Left lung (tissue), 10 donors: ENCODE measurements around the gene NDUFB10. TPM values are rescaled to one million over a fixed set of nuclear protein-coding genes. Genes with fewer than 3 reads are reported as not detected.

Experiments used
- ATAC-seq: fragments of 200-7000 bp; cut with Tn5 transposase; one replicate; pipeline ENCODE4 v1.9.1; 2020; ENCODE audit warnings: moderate library complexity
- DNase-seq, 4 donors: peaks; one replicate each; pipeline ENCODE4 v3.0.0-alpha.2; 2013 to 2020
- H3K27ac ChIP-seq, 2 donors: fragments of 200-600 bp; sonication (generic) in 1 of 2; one replicate each; pipeline versions ENCODE4 v1.5.0 to v1.8.0; 2020 to 2021
- H3K27me3 ChIP-seq, 2 donors: fragments of 200-600 bp; sonication (generic) in 1 of 2; one replicate each; pipeline versions ENCODE4 v1.5.0 to v1.8.0; 2020 to 2021
- H3K36me3 ChIP-seq, 2 donors: fragments of 200-600 bp; sonication (generic) in 1 of 2; one replicate each; pipeline versions ENCODE4 v1.5.0 to v1.8.0; 2020 to 2021
- H3K4me1 ChIP-seq, 2 donors: fragments of 200-600 bp; one replicate each; pipeline ENCODE4 v1.8.0; 2021
- H3K4me3 ChIP-seq, 2 donors: fragments of 200-600 bp; sonication (generic) in 1 of 2; one replicate each; pipeline versions ENCODE4 v1.5.0 to v1.8.0; 2020 to 2021; ENCODE audit warnings: mild to moderate bottlenecking in 1 of 2
- H3K9me3 ChIP-seq, 2 donors: fragments of 200-600 bp; sonication (generic) in 1 of 2; one replicate each; pipeline versions ENCODE4 v1.5.0 to v1.8.0; 2020 to 2021
- intact Hi-C, 2 donors: fragments of 100-400 bp; cut with DNase I; formaldehyde crosslinking; loops; one replicate each; pipeline versions ENCODE4 v1.11.2 to v1.14.2; 2022
- polyA plus RNA-seq, 6 donors: library from polyadenylated mRNA; unstranded; fragments of 120-200 nt; gene quantifications; one replicate each; pipeline ENCODE4 v1.2.1, GENCODE V29; 2013; ENCODE audit not compliant: insufficient read length in 6 of 6
- total RNA-seq, 2 donors: library from RNA; stranded (reverse); fragmentation: NEBNext Ultra II Directional; extraction: Animal tissue kit (Norgen Biotek cat#: 25700); gene quantifications; one replicate each; pipeline ENCODE4 v1.2.1, GENCODE V29; 2021
- TF ChIP-seq, protein P1 (sequence below), 2 donors: fragments of 200-600 bp; sonication (generic) in 1 of 2; IDR thresholded peaks; one replicate each; pipeline versions ENCODE4 v1.5.0 to v1.8.0; 2021; ENCODE audit warnings: antibody characterized with exemption in 2 of 2
- donor health status: DM: no; HTN: yes; CAD: no.
- donor health status: DM: no; HTN: no; CAD: no.

NDUFB10 gene
- total and polyA plus RNA-seq, 8 donors = 77.6 to 102 (median 93.8) TPM

DNA sequence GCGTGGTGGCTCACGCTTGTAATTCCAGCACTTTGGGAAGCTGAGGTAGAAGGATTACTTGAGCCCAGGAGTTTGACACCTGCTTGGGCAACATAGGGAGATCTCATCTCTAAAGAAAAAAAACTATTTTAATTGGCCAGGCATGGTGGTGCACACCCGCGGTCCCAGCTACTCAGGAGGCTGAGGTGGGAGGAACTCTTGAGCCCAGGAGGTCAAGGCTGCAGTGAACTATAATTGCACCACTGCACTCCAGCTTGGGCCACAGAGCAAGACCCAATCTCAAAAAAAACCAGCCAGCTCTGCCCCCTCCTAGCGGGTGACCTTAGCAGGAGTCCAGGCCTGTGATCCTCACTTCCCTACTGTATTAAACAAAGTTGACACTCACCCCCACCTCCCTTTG lies 35.2 kb upstream of the NDUFB10 start:
- no peaks in the 10 kb centered on the region for H3K36me3 ChIP-seq
- TF ChIP-seq, protein P1, sequence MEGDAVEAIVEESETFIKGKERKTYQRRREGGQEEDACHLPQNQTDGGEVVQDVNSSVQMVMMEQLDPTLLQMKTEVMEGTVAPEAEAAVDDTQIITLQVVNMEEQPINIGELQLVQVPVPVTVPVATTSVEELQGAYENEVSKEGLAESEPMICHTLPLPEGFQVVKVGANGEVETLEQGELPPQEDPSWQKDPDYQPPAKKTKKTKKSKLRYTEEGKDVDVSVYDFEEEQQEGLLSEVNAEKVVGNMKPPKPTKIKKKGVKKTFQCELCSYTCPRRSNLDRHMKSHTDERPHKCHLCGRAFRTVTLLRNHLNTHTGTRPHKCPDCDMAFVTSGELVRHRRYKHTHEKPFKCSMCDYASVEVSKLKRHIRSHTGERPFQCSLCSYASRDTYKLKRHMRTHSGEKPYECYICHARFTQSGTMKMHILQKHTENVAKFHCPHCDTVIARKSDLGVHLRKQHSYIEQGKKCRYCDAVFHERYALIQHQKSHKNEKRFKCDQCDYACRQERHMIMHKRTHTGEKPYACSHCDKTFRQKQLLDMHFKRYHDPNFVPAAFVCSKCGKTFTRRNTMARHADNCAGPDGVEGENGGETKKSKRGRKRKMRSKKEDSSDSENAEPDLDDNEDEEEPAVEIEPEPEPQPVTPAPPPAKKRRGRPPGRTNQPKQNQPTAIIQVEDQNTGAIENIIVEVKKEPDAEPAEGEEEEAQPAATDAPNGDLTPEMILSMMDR (IDR thresholded peaks at IDR 0.05) = no peak
- H3K9me3 ChIP-seq = no peaks in the 10 kb centered on the region
- intact Hi-C loops = no loop called here
- peaks cover 36 to 57% of the 10 kb centered on the region in 2 donors for H3K27me3 ChIP-seq
- no peak overlapping the region for H3K27ac ChIP-seq
- ATAC-seq (no peak), DNase-seq (no peak)
- H3K4me1 ChIP-seq = peaks cover 0 to 16% of the 10 kb centered on the region in 2 donors
- H3K4me3 ChIP-seq = no peak overlapping the region

DNA sequence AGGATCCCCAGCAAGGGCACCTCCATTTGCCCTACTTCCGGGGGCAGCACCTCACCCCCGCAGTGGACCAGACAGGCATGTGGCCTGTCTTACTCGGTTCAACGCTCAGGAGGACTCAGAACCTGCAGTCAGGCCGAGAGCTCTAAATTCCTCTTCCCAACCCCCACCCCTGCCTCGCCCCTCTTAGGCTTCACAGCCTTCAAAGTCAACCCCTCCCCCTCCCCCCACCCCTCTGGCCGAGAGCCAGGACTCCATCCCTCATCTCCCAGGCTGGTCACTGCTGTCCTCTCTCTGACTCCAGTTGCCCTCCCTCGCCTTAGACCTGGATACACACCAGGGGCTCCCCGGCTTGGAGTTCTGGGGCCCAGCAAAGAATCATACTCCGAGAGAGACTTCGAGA lies 33.1 kb upstream of the NDUFB10 start:
- no peaks in the 10 kb centered on the region for H3K9me3 ChIP-seq
- H3K27ac ChIP-seq = no peak overlapping the region
- H3K27me3 ChIP-seq = peaks cover 20 to 36% of the 10 kb centered on the region in 2 donors
- no peaks in the 10 kb centered on the region for H3K36me3 ChIP-seq
- no peak overlapping the region for H3K4me3 ChIP-seq
- no peak for DNase-seq
- H3K4me1 ChIP-seq = peaks cover 0 to 23% of the 10 kb centered on the region in 2 donors
- TF ChIP-seq, protein P1 (IDR thresholded peaks at IDR 0.05) = no peak
- intact Hi-C loops = loop anchor here in 1 of 2 donors (5.0 kb wide), 1 partner anchor 59 kb away; no protein-coding TSS in a partner anchor
- ATAC-seq = no peak

DNA sequence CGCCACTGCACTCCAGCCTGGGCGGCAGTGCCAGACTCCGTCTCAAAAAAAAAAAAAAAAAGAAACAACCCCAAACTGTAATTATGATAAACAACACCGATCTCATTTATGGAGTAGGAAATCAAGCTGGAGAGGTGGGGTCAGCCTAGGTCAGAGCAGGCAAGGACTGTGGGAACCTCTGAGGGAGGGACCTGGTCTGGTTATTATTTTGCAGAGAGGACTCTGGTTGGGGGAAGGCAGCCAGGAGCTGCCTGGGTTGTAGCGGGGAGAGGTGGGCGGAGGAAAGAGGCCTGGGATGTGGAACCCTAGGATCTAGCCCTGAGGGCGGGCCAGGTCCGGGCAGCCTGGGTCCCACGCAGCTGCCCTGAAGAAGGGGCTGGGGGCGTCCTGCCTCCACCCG lies 30.2 kb upstream of the NDUFB10 start:
- intact Hi-C loops = loop anchor here in 1 of 2 donors (5.0 kb wide), 1 partner anchor 62 kb away; no protein-coding TSS in a partner anchor
- peaks cover 0 to 13% of the 10 kb centered on the region in 2 donors for H3K4me1 ChIP-seq
- H3K4me3 ChIP-seq = peak overlapping the region; percentile 53 to 58
- peaks cover 0 to 23% of the 10 kb centered on the region in 2 donors for H3K27me3 ChIP-seq
- DNase-seq (no peak), ATAC-seq (peak; percentile 65)
- no peaks in the 10 kb centered on the region for H3K36me3 ChIP-seq
- H3K27ac ChIP-seq = peak overlapping the region in 1 of 2 donors; percentile 88
- TF ChIP-seq, protein P1 (IDR thresholded peaks at IDR 0.05) = no peak
- H3K9me3 ChIP-seq = no peaks in the 10 kb centered on the region

DNA sequence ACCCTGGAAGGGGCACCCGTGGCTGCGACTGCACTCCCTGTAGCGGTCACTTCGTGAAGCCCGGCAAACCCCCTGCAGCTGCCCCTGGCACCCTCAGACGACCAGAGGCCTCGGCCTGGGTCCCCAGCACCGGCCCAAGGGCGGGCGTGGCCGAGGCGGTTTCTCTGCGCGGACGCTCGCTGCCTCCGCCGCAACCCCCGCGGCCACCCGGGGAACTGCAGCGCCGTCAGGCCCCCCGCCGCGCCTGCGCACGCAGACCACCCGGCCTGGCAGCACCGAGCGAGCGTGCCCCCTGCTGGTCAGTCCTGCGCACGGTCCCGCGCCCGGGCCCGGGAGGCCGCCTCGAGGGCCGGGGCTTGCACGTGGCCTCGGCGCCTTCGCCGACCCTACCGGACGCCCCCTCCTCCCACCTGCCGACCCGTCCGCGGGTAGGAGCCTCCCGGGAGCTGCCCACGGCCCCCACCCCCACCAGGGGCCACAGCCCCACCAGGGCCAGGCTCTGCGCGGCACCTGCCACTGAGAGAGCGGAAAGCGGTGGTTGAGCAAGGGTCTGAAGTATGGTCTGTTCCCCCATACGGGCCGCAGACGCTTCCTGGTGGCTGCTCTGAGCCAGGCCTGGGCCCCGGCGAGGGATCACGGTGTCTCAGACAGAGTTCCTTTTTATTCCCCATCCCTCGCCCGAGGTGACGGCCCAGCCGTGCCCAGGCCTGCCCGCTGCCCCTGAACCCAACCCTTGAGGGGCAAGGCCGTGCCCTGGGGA lies 29.6 kb upstream of the NDUFB10 start:
- intact Hi-C loops = loop anchor here in 1 of 2 donors (5.0 kb wide), 1 partner anchor 62 kb away; no protein-coding TSS in a partner anchor
- TF ChIP-seq, protein P1 (IDR thresholded peaks at IDR 0.05) = peak; percentile 98 to 100
- peaks cover 0 to 17% of the 10 kb centered on the region in 2 donors for H3K27me3 ChIP-seq
- H3K36me3 ChIP-seq = no peaks in the 10 kb centered on the region
- peak overlapping the region in 1 of 2 donors; percentile 88 for H3K27ac ChIP-seq
- peaks cover 0 to 13% of the 10 kb centered on the region in 2 donors for H3K4me1 ChIP-seq
- peak overlapping the region; percentile 53 to 58 for H3K4me3 ChIP-seq
- peak; percentile 99 for ATAC-seq
- no peaks in the 10 kb centered on the region for H3K9me3 ChIP-seq
- peak; percentile 83 to 99 (median 91) for DNase-seq

DNA sequence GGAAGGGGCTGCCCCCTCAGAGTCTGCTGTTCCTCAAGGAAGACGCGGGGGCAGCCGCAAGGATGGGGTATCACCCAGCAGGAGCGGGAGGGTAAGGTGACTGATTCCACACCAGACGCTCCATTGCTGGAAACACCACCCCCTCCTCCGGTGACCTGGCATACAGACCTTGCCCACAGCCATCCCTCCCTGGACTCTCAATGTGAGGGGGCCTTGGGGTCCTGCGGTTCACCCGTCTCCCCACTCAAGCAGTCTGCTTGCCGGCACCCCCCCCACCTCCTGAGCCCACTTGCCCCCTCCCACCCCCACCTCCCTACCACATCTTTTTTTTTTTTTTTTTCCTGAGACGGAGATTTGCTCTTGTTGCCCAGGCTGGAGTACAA lies 29.0 kb upstream of the NDUFB10 start:
- Histone ChIP-seq H3K36me3 (no peaks in the 10 kb centered on the region), H3K4me3 (peak overlapping the region in 1 of 2 donors; percentile 58), H3K9me3 (no peaks in the 10 kb centered on the region), H3K27ac (peak overlapping the region in 1 of 2 donors; percentile 88), H3K27me3 (peaks cover 0 to 15% of the 10 kb centered on the region in 2 donors), H3K4me1 (peaks cover 0 to 15% of the 10 kb centered on the region in 2 donors)
- TF ChIP-seq, protein P1 (IDR thresholded peaks at IDR 0.05) = no peak
- DNase-seq (no peak), ATAC-seq (no peak)
- intact Hi-C loops = no loop called here
